Measurements from ENCODE around the gene COL23A1. TPM values are rescaled to one million over a fixed set of nuclear protein-coding genes. Genes with fewer than 3 reads are reported as not detected.
A peak's percentile ranks its signal among the peaks of the same experiment; 100 is the strongest.
"Not testable (repeated sequence)": the region's sequence is repeated elsewhere in the genome, so short reads cannot be mapped to it uniquely, and the experiment has no call there.

COL23A1 gene
- total RNA-seq, 2 experiments from 2014 or later, result 0.11 TPM; not detected in 1

- Mint-ChIP-seq H3K36me3 (ENCODE audit: low read depth) (no peaks in the 10 kb centered on the region), H3K27me3 (no peaks in the 10 kb centered on the region), H3K4me1 (ENCODE audit: low read depth) (peaks cover 16% of the 10 kb centered on the region), H3K4me3 (no peak overlapping the region), H3K27ac (no peak overlapping the region), H3K9me3 (no peaks in the 10 kb centered on the region)
- intact Hi-C loops (cut with micrococcal nuclease), result no loop called here
- no peak for ATAC-seq
- POLR2A ChIA-PET, result interaction anchor here (0.8 kb wide), 1 partner anchor 54 kb away, joined by 3 read pairs; no protein-coding TSS in a partner anchor
- DNase-seq, result no peak
- no peak for TF ChIP-seq CTCF (IDR thresholded peaks at IDR 0.05)
- CTCF ChIA-PET, result no interaction called here
Measured at GRCh38 chr5:178198706-178199105, 391.5 kb downstream of the COL23A1 start.

- CTCF ChIA-PET; DNase-seq; H3K27me3 Mint-ChIP-seq; H3K9me3 Mint-ChIP-seq; H3K36me3 Mint-ChIP-seq (ENCODE audit: low read depth); ATAC-seq; POLR2A ChIA-PET; intact Hi-C loops (cut with micrococcal nuclease); H3K27ac Mint-ChIP-seq; H3K4me3 Mint-ChIP-seq: not testable (repeated sequence)
- peaks cover 20% of the 10 kb centered on the region for H3K4me1 Mint-ChIP-seq (ENCODE audit: low read depth)
Measured at GRCh38 chr5:178198151-178198550, 392.0 kb downstream of the COL23A1 start.

GRCh38 chr5:178196986-178197385, 393.2 kb downstream of the COL23A1 start:
- Mint-ChIP-seq H3K4me1 (ENCODE audit: low read depth) (peaks cover 16% of the 10 kb centered on the region), H3K27me3 (peaks cover 7% of the 10 kb centered on the region), H3K4me3 (no peak overlapping the region), H3K27ac (no peak overlapping the region), H3K36me3 (ENCODE audit: low read depth) (no peaks in the 10 kb centered on the region), H3K9me3 (no peaks in the 10 kb centered on the region)
- intact Hi-C loops (cut with micrococcal nuclease), result no loop called here
- ATAC-seq (no peak), DNase-seq (no peak)
- TF ChIP-seq CTCF (IDR thresholded peaks at IDR 0.05), result no peak
- CTCF ChIA-PET, result no interaction called here
- POLR2A ChIA-PET, result interaction anchor here (0.8 kb wide), 1 partner anchor 13 kb away, joined by 5 read pairs; no protein-coding TSS in a partner anchor

- Mint-ChIP-seq H3K36me3 (ENCODE audit: low read depth) (no peaks in the 10 kb centered on the region), H3K9me3 (no peaks in the 10 kb centered on the region), H3K27ac (no peak overlapping the region), H3K4me3 (no peak overlapping the region), H3K4me1 (ENCODE audit: low read depth) (peaks cover 14% of the 10 kb centered on the region), H3K27me3 (peaks cover 7% of the 10 kb centered on the region)
- intact Hi-C loops (cut with micrococcal nuclease), result no loop called here
- no peak for DNase-seq
- no peak for TF ChIP-seq CTCF (IDR thresholded peaks at IDR 0.05)
- no peak for ATAC-seq
- CTCF ChIA-PET, result no interaction called here
- POLR2A ChIA-PET, result interaction anchor here (0.8 to 2.5 kb wide), 2 partner anchors 8 to 14 kb away, joined by 5 to 7 read pairs; partner anchors contain the start of gene HNRNPAB
Measured at GRCh38 chr5:178196281-178196812, 393.8 kb downstream of the COL23A1 start.

GRCh38 chr5:178194026-178194425, 396.2 kb downstream of the COL23A1 start:
- ATAC-seq, result peak; percentile 70
- POLR2A ChIA-PET, result interaction anchor here (0.9 to 2.5 kb wide), 3 partner anchors 8 to 10 kb away, joined by 3 to 7 read pairs (median 4); partner anchors contain the start of gene HNRNPAB

More at GRCh38 chr5:178194026-178194425, 396.2 kb downstream of the COL23A1 start:
- Mint-ChIP-seq H3K9me3 (no peaks in the 10 kb centered on the region), H3K4me3 (no peak overlapping the region), H3K27ac (no peak overlapping the region), H3K27me3 (peaks cover 7% of the 10 kb centered on the region), H3K36me3 (ENCODE audit: low read depth) (no peaks in the 10 kb centered on the region), H3K4me1 (ENCODE audit: low read depth) (peaks cover 14% of the 10 kb centered on the region)
- DNase-seq, result no peak
- CTCF ChIA-PET, result interaction anchor here (1.0 kb wide), 1 partner anchor 10 kb away, joined by 3 read pairs; the partner anchor contains the start of gene HNRNPAB
- intact Hi-C loops (cut with micrococcal nuclease), result no loop called here
- no peak for TF ChIP-seq CTCF (IDR thresholded peaks at IDR 0.05)
